Measurements from ENCODE around the gene NFATC1. TPM values are rescaled to one million over a fixed set of nuclear protein-coding genes. Genes with fewer than 3 reads are reported as not detected.

NFATC1 gene
- total and polyA plus RNA-seq, 8 donors = 3.4 to 7.9 (median 4.4) TPM

GRCh38 chr18:79400591-79401381 lies 5.1 kb downstream of the NFATC1 start:
- Histone ChIP-seq H3K27me3 (no peaks in the 10 kb centered on the region), H3K4me1 (peaks cover 0 to 3% (median 0%) of the 10 kb centered on the region in 3 donors), H3K27ac (peak overlapping the region in 3 of 4 donors; percentile 33 to 46 (median 44)), H3K4me3 (peak overlapping the region; percentile 75 to 86 (median 80)), H3K36me3 (no peaks in the 10 kb centered on the region), H3K9me3 (no peaks in the 10 kb centered on the region)
- intact Hi-C loops (cut with DNase I) = no loop called here
- no peak for FAIRE-seq
- DNase-seq = peak in 3 of 6 donors; percentile 35 to 70 (median 63)
- 38 to 67% methylated on average over 22 to 47 of the region's 58 CpGs for WGBS, 2 donors
- peak in 1 of 4 donors; percentile 16 for ATAC-seq
- TF ChIP-seq CTCF (IDR thresholded peaks at IDR 0.05) = no peak

GRCh38 chr18:79401494-79402208 lies 5.9 kb downstream of the NFATC1 start:
- TF ChIP-seq CTCF (IDR thresholded peaks at IDR 0.05) = no peak
- Histone ChIP-seq H3K36me3 (no peaks in the 10 kb centered on the region), H3K4me3 (no peak overlapping the region), H3K9me3 (no peaks in the 10 kb centered on the region), H3K4me1 (peaks cover 0 to 3% (median 0%) of the 10 kb centered on the region in 3 donors), H3K27me3 (no peaks in the 10 kb centered on the region), H3K27ac (no peak overlapping the region)
- DNase-seq = peak in 3 of 6 donors; percentile 30 to 76 (median 57)
- intact Hi-C loops (cut with DNase I) = no loop called here
- FAIRE-seq = no peak
- ATAC-seq = no peak
- 89 to 92% methylated on average over 32 of the region's 32 CpGs for WGBS, 2 donors

GRCh38 chr18:79402209-79402576 lies 6.5 kb downstream of the NFATC1 start:
- no peak overlapping the region for H3K27ac ChIP-seq
- DNase-seq = peak in 2 of 6 donors; percentile 51 to 73

GRCh38 chr18:79402977-79403722 lies 7.4 kb downstream of the NFATC1 start:
- FAIRE-seq (no peak), DNase-seq (peak in 5 of 6 donors; percentile 37 to 66 (median 53)), ATAC-seq (peak in 3 of 4 donors; percentile 34 to 46 (median 45))
- no peaks in the 10 kb centered on the region for H3K27me3 ChIP-seq
- intact Hi-C loops (cut with DNase I) = no loop called here
- H3K36me3 ChIP-seq = no peaks in the 10 kb centered on the region
- peak overlapping the region in 3 of 4 donors; percentile 22 to 41 (median 30) for H3K27ac ChIP-seq
- peaks cover 0 to 3% (median 0%) of the 10 kb centered on the region in 3 donors for H3K4me1 ChIP-seq
- no peaks in the 10 kb centered on the region for H3K9me3 ChIP-seq
- WGBS, 2 donors = 51% methylated on average over 27 of the region's 27 CpGs
- TF ChIP-seq CTCF (IDR thresholded peaks at IDR 0.05) = no peak
- H3K4me3 ChIP-seq = no peak overlapping the region

More at GRCh38 chr18:79402209-79402576, 6.5 kb downstream of the NFATC1 start:
- Histone ChIP-seq H3K4me3 (no peak overlapping the region), H3K4me1 (peaks cover 0 to 3% (median 0%) of the 10 kb centered on the region in 3 donors), H3K27me3 (no peaks in the 10 kb centered on the region), H3K9me3 (no peaks in the 10 kb centered on the region), H3K36me3 (no peaks in the 10 kb centered on the region)
- TF ChIP-seq CTCF (IDR thresholded peaks at IDR 0.05) = no peak
- WGBS, 2 donors = 89 to 90% methylated on average over 16 of the region's 16 CpGs
- ATAC-seq (no peak), FAIRE-seq (no peak)
- intact Hi-C loops (cut with DNase I) = no loop called here
